ENCODE measurements around the gene CDKAL1. TPM values are rescaled to one million over a fixed set of nuclear protein-coding genes. Genes with fewer than 3 reads are reported as not detected.

The CDKAL1 gene
- total RNA-seq, 1 experiment from 2014 or later = 20.6 TPM

DNA sequence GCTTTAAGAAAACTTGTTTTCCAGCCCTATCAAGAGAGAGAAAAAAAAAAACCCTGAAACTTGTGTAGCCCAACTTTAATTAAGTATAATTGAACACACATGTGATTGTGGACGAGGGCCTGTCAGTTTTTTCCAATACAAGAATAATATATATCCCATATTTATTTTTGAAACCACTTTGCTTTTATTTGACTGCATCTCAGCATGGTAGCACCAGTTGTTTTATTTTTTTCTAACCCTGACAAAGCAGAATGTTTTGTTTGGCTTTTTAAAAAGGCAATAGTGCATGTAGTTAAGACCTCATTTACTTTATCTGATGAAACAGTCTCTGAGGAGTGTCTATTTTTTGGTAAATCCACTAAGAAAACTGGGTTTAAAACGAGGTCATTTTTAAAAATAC lies 257.7 kb downstream of the CDKAL1 start (continued):
- TF ChIP-seq, protein P1, sequence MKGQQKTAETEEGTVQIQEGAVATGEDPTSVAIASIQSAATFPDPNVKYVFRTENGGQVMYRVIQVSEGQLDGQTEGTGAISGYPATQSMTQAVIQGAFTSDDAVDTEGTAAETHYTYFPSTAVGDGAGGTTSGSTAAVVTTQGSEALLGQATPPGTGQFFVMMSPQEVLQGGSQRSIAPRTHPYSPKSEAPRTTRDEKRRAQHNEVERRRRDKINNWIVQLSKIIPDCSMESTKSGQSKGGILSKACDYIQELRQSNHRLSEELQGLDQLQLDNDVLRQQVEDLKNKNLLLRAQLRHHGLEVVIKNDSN (CRISPR knock-in tag; IDR thresholded peaks at IDR 0.05) = no peak
- no peak for TF ChIP-seq ELF4 (CRISPR knock-in tag; IDR thresholded peaks at IDR 0.05; ENCODE audit: low read depth)
- no peak for TF ChIP-seq FOXK1 (CRISPR knock-in tag; IDR thresholded peaks at IDR 0.05)
- TF ChIP-seq, protein P2, sequence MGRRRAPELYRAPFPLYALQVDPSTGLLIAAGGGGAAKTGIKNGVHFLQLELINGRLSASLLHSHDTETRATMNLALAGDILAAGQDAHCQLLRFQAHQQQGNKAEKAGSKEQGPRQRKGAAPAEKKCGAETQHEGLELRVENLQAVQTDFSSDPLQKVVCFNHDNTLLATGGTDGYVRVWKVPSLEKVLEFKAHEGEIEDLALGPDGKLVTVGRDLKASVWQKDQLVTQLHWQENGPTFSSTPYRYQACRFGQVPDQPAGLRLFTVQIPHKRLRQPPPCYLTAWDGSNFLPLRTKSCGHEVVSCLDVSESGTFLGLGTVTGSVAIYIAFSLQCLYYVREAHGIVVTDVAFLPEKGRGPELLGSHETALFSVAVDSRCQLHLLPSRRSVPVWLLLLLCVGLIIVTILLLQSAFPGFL (CRISPR knock-in tag; IDR thresholded peaks at IDR 0.05; ENCODE audit: borderline replicate concordance) = no peak
- TF ChIP-seq, protein P3, sequence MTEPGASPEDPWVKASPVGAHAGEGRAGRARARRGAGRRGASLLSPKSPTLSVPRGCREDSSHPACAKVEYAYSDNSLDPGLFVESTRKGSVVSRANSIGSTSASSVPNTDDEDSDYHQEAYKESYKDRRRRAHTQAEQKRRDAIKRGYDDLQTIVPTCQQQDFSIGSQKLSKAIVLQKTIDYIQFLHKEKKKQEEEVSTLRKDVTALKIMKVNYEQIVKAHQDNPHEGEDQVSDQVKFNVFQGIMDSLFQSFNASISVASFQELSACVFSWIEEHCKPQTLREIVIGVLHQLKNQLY (CRISPR knock-in tag; IDR thresholded peaks at IDR 0.05) = no peak
- no peak for TF ChIP-seq ZNF317 (CRISPR knock-in tag; IDR thresholded peaks at IDR 0.05; ENCODE audit: borderline replicate concordance, low read depth)
- no peak for TF ChIP-seq CREM (CRISPR knock-in tag; IDR thresholded peaks at IDR 0.05)
- TF ChIP-seq NFE2L1 (CRISPR knock-in tag; IDR thresholded peaks at IDR 0.05) = no peak
- TF ChIP-seq ATF1 (CRISPR knock-in tag; IDR thresholded peaks at IDR 0.05) = no peak
- TF ChIP-seq, protein P4, sequence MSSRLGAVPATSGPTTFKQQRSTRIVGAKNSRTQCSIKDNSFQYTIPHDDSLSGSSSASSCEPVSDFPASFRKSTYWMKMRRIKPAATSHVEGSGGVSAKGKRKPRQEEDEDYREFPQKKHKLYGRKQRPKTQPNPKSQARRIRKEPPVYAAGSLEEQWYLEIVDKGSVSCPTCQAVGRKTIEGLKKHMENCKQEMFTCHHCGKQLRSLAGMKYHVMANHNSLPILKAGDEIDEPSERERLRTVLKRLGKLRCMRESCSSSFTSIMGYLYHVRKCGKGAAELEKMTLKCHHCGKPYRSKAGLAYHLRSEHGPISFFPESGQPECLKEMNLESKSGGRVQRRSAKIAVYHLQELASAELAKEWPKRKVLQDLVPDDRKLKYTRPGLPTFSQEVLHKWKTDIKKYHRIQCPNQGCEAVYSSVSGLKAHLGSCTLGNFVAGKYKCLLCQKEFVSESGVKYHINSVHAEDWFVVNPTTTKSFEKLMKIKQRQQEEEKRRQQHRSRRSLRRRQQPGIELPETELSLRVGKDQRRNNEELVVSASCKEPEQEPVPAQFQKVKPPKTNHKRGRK (CRISPR knock-in tag; IDR thresholded peaks at IDR 0.05; ENCODE audit: borderline replicate concordance) = no peak

DNA sequence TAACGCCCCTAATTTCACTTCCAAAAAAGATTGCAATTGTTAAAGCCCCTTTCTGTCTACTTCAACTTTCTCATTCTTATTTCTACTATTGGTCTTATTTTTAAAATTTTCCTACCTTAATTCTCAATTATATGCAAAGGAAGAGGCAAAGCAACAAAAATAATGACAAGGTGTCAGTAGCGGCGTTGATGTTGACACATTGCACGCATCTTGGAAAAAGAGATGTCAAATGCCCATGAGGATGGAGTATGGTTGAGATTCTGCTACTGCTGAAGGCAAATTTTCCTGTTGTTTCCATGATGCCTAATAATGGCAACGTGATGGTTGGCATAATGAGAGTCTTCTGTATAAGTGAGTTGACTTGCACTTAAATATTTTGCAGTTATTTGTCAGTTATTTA lies 258.9 kb downstream of the CDKAL1 start:
- H3K27ac Mint-ChIP-seq = no peak overlapping the region
- CTCF ChIA-PET = no interaction called here
- no peaks in the 10 kb centered on the region for H3K27me3 Mint-ChIP-seq (ENCODE audit: low read depth)
- no peak for ATAC-seq
- H3K36me3 Mint-ChIP-seq = 0 out of 2 replicates have a peak, but pooled peaks cover 3% of the 10 kb centered on the region
- H3K4me1 Mint-ChIP-seq = peaks cover 21% of the 10 kb centered on the region
- TF ChIP-seq MYBL2 (CRISPR knock-in tag; IDR thresholded peaks at IDR 0.05) (no peak), ZNF416 (CRISPR knock-in tag; IDR thresholded peaks at IDR 0.05) (no peak), MXD4 (CRISPR knock-in tag; IDR thresholded peaks at IDR 0.05; ENCODE audit: borderline replicate concordance) (no peak), IRF2 (CRISPR knock-in tag; IDR thresholded peaks at IDR 0.05; ENCODE audit: borderline replicate concordance, low read depth) (no peak), GTF2I (CRISPR knock-in tag; conservative IDR thresholded peaks at IDR 0.05) (no peak), ZNF138 (CRISPR knock-in tag; conservative IDR thresholded peaks at IDR 0.05) (no peak)
- TF ChIP-seq, protein P1 (CRISPR knock-in tag; IDR thresholded peaks at IDR 0.05) = no peak
- TF ChIP-seq, protein P5, sequence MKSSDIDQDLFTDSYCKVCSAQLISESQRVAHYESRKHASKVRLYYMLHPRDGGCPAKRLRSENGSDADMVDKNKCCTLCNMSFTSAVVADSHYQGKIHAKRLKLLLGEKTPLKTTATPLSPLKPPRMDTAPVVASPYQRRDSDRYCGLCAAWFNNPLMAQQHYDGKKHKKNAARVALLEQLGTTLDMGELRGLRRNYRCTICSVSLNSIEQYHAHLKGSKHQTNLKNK (CRISPR knock-in tag; IDR thresholded peaks at IDR 0.05) = no peak
- no peak for DNase-seq (ENCODE audit: low spot score)
- H3K4me3 Mint-ChIP-seq = no peak overlapping the region
- POLR2A ChIA-PET = no interaction called here
- peaks cover 4% of the 10 kb centered on the region for H3K9me3 Mint-ChIP-seq

DNA sequence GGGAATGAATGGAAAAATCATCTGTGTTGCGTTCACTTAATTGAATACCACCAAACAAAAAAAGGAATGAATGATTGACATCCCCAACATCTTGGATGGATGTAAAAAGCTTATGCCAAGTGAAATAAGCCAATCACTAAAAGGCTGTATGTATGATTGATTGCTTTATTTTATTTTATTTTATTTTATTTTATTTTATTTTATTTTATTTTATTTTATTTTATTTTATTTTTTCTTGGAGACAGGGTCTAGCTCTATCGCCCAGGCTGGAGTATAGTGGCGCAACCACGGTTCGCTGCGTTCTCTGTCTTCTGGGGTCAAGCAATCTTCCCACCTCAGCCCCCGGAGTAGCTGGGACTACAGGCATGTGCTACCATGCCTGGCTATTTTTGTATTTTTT lies 263.3 kb downstream of the CDKAL1 start:
- TF ChIP-seq HMGA2 (CRISPR knock-in tag; IDR thresholded peaks at IDR 0.05) (peak; percentile 92), FOXJ3 (CRISPR knock-in tag; IDR thresholded peaks at IDR 0.05; ENCODE audit: borderline replicate concordance) (no peak)
- peaks cover 9% of the 10 kb centered on the region for H3K4me1 Mint-ChIP-seq
- CTCF ChIA-PET = no interaction called here
- POLR2A ChIA-PET = no interaction called here
- DNase-seq (ENCODE audit: low spot score) = no peak
- 0 out of 2 replicates have a peak, but pooled peaks cover 3% of the 10 kb centered on the region for H3K36me3 Mint-ChIP-seq
- H3K27me3 Mint-ChIP-seq (ENCODE audit: low read depth) = no peaks in the 10 kb centered on the region
- no peak for ATAC-seq
- no peak overlapping the region for H3K4me3 Mint-ChIP-seq
- no peak overlapping the region for H3K27ac Mint-ChIP-seq
- no peaks in the 10 kb centered on the region; the same call in 1 of the 2 replicates for H3K9me3 Mint-ChIP-seq
